NCI-H1694 (cell line): ENCODE data around the gene CTDSPL2.
A peak's percentile ranks its signal among the peaks of the same experiment; 100 is the strongest.
"Not testable (repeated sequence)": the region's sequence is repeated elsewhere in the genome, so short reads cannot be mapped to it uniquely, and the experiment has no call there.

ENCODE experiments used
- DNase-seq: peaks from one replicate; lab custom pipeline; 2025; lab: John Stamatoyannopoulos, UW

CTDSPL2 gene

GRCh38 chr15:44541282-44541958, 114.0 kb downstream of the CTDSPL2 start:
- no peak for DNase-seq

GRCh38 chr15:44542596-44542995, 115.2 kb downstream of the CTDSPL2 start:
- no peak for DNase-seq

GRCh38 chr15:44544745-44545144, 117.3 kb downstream of the CTDSPL2 start:
- DNase-seq: not testable (repeated sequence)

GRCh38 chr15:44545913-44546802, 118.7 kb downstream of the CTDSPL2 start:
- DNase-seq: no peak

- not testable (repeated sequence) for DNase-seq
Measured at GRCh38 chr15:44549152-44549551, 121.7 kb downstream of the CTDSPL2 start.

GRCh38 chr15:44550256-44550655, 122.8 kb downstream of the CTDSPL2 start:
- peak; percentile 27 for DNase-seq

GRCh38 chr15:44550734-44551133, 123.3 kb downstream of the CTDSPL2 start:
- no peak for DNase-seq

GRCh38 chr15:44554934-44555723, 127.7 kb downstream of the CTDSPL2 start:
- no peak for DNase-seq

GRCh38 chr15:44560926-44561325, 133.5 kb downstream of the CTDSPL2 start:
- not testable (repeated sequence) for DNase-seq

- no peak for DNase-seq
Measured at GRCh38 chr15:44565387-44566154, 138.1 kb downstream of the CTDSPL2 start.

- no peak for DNase-seq
Measured at GRCh38 chr15:44566155-44566540, 138.7 kb downstream of the CTDSPL2 start.

- DNase-seq: no peak
Measured at GRCh38 chr15:44568338-44568737, 140.9 kb downstream of the CTDSPL2 start.

- DNase-seq: no peak
Measured at GRCh38 chr15:44569316-44569715, 141.9 kb downstream of the CTDSPL2 start.

- no peak for DNase-seq
Measured at GRCh38 chr15:44570361-44570760, 142.9 kb downstream of the CTDSPL2 start.

GRCh38 chr15:44573386-44573785, 146.0 kb downstream of the CTDSPL2 start:
- no peak for DNase-seq

- DNase-seq: no peak
Measured at GRCh38 chr15:44574734-44575133, 147.3 kb downstream of the CTDSPL2 start.
